NOMO-1 treated with DMSO at 0.1 percent for 48 hours (cell line): ENCODE data around the gene ZBTB45.
A peak's percentile ranks its signal among the peaks of the same experiment; 100 is the strongest.
"Not testable (repeated sequence)": the region's sequence is repeated elsewhere in the genome, so short reads cannot be mapped to it uniquely, and the experiment has no call there.

ENCODE experiments used
- DNase-seq: peaks from one replicate; lab custom pipeline; 2025; ENCODE audit not compliant: unreplicated experiment; lab: John Stamatoyannopoulos, UW

The ZBTB45 gene

DNA sequence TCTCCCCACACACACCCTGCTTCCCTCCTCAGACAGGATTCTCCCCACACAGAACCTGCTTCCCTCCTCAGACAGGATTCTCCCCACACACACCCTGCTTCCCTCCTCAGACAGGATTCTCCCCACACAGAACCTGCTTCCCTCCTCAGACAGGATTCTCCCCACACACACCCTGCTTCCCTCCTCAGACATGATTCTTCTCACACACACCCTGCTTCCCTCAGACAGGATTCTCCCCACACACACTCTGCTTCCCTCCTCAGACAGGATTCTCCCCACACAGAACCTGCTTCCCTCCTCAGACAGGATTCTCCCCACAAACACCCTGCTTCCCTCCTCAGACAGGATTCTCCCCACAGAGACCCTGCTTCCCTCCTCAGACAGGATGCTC lies 19.6 kb upstream of the ZBTB45 start:
- DNase-seq = not testable (repeated sequence)

- peak; percentile 39 for DNase-seq
Measured at GRCh38 chr19:58538257-58539168, 18.9 kb upstream of the ZBTB45 start.

- DNase-seq = no peak
Measured at GRCh38 chr19:58536852-58537798, 17.5 kb upstream of the ZBTB45 start.

DNA sequence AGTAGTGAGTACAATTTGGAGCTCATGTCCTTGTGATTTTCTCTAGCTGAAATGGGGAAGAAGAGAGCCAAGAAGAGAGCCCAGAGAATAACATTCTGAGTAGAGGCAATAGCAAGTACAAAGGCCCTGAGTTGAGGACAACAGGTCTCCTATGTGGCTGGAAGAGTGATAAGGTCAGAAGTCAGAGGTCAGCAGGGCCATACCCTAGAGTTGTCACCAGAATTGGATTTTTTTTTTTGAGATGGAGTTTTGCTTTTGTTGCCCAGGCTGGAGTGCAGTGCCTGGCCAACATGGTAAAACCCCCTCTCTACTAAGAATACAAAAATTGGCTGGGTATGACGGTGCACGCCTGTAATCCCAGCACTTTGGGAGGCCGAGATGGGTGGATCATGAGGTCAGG lies 16.2 kb upstream of the ZBTB45 start:
- DNase-seq = no peak

DNA sequence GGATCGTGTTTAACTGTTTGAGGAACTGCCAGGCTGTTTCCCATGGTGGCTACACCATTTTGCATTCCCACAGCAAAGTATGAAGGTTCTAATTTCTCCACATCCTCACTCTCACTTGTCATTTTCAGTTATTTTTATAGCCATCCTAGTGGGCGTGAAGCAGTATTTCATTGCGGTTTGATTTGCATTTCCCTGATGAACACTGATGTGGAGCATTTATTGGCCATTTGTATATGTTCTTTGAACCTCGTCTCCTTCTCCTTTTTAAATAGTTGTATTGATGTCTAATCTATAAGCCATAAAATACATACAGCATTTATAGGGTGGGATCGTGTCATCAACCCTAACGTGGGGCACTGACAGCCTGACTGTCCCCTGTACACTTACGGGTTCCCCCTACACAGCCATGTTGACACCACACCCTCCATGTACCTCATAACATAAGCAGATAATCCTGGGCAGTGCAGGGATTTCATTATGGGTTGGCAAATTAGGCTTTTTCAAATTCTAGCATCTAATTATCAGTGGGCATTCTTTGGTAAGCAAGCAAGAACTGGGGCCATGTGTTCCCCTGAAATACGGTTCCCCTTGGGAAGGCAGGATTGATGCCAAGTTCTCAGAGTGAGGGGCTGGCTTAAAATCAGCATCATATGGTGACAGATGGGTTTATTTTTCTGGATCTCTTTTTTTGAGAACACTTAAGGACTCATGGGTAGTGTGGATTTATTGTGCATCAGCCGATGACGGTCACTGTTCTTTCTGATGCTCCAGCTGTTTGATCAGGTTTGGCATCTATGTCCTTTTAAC lies 11.6 kb upstream of the ZBTB45 start:
- no peak for DNase-seq

DNA sequence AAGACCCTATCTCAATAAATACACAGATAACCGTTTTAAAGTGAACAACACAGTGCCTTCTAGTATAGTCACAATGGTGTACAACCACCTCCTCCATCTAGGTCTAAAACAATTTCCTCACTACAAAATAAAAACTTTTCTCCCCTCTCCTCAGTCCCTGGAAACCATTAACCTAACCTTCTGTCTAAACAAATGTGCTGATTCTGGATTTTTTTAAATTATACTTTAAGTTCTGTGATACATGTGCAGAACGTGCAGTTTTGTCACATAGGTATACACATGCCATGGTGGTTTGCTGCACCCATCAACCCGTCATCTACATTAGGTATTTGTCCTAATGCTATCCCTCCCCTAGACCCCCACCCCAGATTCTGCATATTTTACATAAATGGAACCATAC lies 9.8 kb upstream of the ZBTB45 start:
- DNase-seq = no peak

- DNase-seq = no peak
Measured at GRCh38 chr19:58522709-58523108, 3.1 kb upstream of the ZBTB45 start.

GRCh38 chr19:58521651-58522050 lies 2.0 kb upstream of the ZBTB45 start:
- DNase-seq = no peak

- DNase-seq = no peak
Measured at GRCh38 chr19:58520257-58520599, 618 bp upstream of the ZBTB45 start.

DNA sequence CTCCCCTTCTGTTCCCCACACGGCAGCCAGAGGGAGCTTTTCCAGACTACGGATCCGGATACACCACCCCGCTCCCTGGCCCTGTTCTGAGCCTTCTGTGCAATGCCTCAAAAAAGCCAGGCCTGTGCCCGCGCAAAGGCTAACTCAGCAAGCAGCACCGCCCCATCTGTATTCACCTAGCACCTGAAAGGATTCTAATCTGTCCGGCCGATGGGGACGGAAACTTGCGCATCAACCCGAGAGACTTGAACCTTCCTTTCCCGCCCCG lies 589 bp downstream of the ZBTB45 start:
- peak; percentile 59 for DNase-seq

- peak; percentile 73 for DNase-seq
Measured at GRCh38 chr19:58518256-58519086, 1.1 kb downstream of the ZBTB45 start.

DNA sequence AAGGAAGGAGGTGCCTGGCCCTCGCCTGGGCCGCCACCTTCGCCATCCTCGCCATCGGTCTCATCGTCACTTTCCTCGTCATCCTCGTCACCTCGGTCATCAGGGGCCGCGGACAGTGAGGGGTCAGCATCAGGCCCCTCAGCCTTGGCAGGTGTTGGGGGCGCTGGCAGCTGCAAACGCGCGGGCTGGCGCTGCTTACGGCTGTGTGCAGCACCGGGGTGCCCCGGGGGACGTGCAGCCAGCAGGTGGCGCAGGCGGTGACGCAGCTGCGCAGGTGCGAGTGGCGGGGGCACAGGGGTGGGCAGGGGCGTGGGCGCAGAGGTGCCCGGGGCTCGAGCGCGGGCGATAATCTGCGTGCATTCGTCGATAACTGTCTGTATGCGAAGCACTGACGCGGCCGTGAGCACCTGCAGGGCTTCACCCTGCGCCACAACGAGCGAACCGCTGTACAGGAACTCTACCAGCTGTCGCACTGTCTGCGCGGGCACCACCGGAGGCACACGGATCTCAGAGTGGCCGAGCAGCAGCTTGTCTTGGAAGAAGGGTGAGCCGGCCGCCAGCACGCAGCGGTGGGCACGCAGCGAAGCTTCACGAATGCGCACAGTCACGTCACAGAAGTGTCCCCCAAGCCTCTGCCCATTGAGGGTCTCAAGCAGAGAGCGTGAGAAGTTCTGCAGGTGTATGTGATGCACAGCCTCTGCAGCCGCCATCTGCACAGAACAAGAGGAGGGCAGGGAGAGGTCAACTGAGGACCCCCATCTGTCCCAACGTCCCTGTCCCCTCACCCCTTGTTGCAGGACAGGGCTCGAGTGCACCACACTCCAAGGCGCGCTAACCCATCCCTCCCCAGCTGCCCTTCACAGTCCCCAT lies 2.4 kb downstream of the ZBTB45 start:
- no peak for DNase-seq

DNA sequence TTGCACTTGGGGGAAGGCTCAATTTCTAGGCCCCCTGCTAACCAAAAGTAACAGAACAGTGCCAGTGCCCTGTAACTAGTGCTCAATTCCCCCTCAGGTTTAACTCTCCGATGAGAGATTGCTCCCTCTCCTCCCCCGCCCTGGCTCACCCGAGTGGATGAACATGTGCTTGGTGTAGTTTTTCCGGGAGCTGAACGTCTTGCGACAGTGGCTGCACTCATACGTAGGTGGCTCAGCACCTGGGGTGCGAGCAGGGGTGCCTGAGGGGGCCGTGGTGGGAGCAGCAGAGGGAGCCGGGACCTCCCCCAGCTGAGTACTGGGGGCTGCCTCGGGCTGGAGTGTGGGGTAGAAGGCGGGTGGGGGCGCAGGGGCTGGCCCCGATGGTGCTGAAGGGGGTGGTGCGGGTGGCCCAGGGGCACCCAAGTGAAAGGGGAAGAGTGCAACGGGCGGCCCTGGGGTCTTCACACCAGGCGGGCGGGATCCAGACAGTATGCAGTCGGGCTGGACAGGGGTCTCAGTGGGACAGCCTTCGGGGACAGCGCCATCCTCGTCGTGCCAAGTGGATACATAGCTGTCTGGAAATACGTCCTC lies 3.3 kb downstream of the ZBTB45 start:
- DNase-seq = no peak

- no peak for DNase-seq
Measured at GRCh38 chr19:58515259-58515658, 4.4 kb downstream of the ZBTB45 start.

DNA sequence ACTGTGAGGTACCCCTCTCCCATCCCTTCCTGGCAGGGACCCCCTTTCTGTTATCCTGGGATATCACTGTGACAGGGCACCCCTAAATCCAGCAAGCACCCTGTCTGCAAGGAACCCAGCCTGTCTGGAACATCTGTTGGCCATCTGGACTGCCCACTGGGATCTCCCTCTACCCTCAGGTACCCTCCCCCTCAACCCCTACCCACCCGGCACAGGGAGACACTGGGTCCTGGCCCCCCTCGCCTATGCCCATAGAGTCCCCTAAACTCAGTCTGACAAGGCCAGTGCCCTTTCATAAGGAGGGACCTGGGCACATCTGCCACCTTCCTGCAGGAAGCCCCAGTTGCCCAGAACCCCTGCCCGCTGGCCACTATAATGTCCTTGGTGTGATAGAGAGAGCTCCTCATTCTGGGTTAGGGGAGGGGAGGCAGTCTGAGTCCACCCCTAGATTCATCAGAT lies 5.0 kb downstream of the ZBTB45 start:
- no peak for DNase-seq

- peak; percentile 89 for DNase-seq
Measured at GRCh38 chr19:58513694-58514563, 5.7 kb downstream of the ZBTB45 start.

DNA sequence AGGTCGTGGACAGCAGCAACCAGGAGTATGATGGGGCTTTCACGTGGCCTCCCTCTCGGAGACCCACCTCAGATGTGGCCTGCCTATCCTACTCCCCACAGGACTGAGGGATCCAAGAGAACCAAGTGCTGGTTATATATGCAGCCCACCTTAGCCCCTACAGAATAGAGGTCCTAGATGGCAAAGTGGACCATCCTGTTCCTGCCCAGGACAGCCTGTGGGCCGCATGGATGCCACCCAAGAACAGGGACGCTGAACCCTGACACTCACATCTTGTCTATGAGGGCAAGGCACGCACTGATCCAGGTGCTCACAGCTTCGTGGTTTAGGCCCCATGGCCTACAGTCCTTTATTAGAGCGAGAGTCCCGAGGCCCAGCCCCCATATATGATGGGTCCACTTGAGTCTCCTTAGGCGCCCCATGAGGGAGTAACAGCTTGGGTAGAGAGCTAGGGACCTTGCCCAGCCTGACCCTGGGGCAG lies 6.4 kb downstream of the ZBTB45 start:
- DNase-seq = no peak
